HG03135 (cell line): ENCODE measurements around the gene ZNF274.
"Not testable (repeated sequence)": the region's sequence is repeated elsewhere in the genome, so short reads cannot be mapped to it uniquely, and the experiment has no call there.

Experiments used
- ATAC-seq: cut with Tn5 transposase; IDR thresholded peaks from one replicate; pipeline ENCODE4 v1.9.1; 2021; ENCODE audit warnings: mild to moderate bottlenecking, moderate library complexity; ENCODE audit not compliant: unreplicated experiment

Gene ZNF274

GRCh38 chr19:58182989-58183816 is at the start of gene ZNF274:
Gene ZNF274 (plus strand): TSS chr19:58183061. CDS start chr19:58183966, 905 bp downstream.
- peak; percentile 79 for ATAC-seq

GRCh38 chr19:58134244-58134643 is 48.6 kb upstream of the ZNF274 start:
- ATAC-seq, result no peak

GRCh38 chr19:58145849-58146248 is 37.0 kb upstream of the ZNF274 start:
- ATAC-seq, result no peak

- ATAC-seq, result not testable (repeated sequence)
Observed at GRCh38 chr19:58147475-58147874, 35.4 kb upstream of the ZNF274 start.

- ATAC-seq, result peak; percentile 53
Observed at GRCh38 chr19:58150328-58150921, 32.4 kb upstream of the ZNF274 start, which contains the start of gene ZNF329. Gene ZNF329 (minus strand): TSS chr19:58150789. CDS start chr19:58129503, 21,286 bp downstream.

GRCh38 chr19:58153386-58153785 is 29.5 kb upstream of the ZNF274 start:
- ATAC-seq, result no peak

GRCh38 chr19:58154287-58154678 is 28.6 kb upstream of the ZNF274 start:
- ATAC-seq, result no peak

GRCh38 chr19:58154679-58155648 is 27.9 kb upstream of the ZNF274 start:
- ATAC-seq, result peak; percentile 68

- ATAC-seq, result no peak
Observed at GRCh38 chr19:58157045-58157728, 25.7 kb upstream of the ZNF274 start.

GRCh38 chr19:58166268-58166667 is 16.6 kb upstream of the ZNF274 start:
- ATAC-seq, result no peak

GRCh38 chr19:58166708-58167280 is 16.1 kb upstream of the ZNF274 start:
- no peak for ATAC-seq

- ATAC-seq, result no peak
Observed at GRCh38 chr19:58170860-58171259, 12.0 kb upstream of the ZNF274 start.

- no peak for ATAC-seq
Observed at GRCh38 chr19:58181902-58182576, 822 bp upstream of the ZNF274 start.

GRCh38 chr19:58182577-58182988 is 278 bp upstream of the ZNF274 start:
- ATAC-seq, result no peak

- ATAC-seq, result peak; percentile 8
Observed at GRCh38 chr19:58183817-58184215, 955 bp downstream of the ZNF274 start.

- ATAC-seq, result no peak
Observed at GRCh38 chr19:58196901-58197616, 14.2 kb downstream of the ZNF274 start.

- no peak for ATAC-seq
Observed at GRCh38 chr19:58203814-58204475, 21.1 kb downstream of the ZNF274 start.

- no peak for ATAC-seq
Observed at GRCh38 chr19:58204566-58204965, 21.7 kb downstream of the ZNF274 start.
